HG02852 (cell line): ENCODE results near the gene SLCO6A1.

Source experiments
- ATAC-seq: cut with Tn5 transposase; IDR thresholded peaks from one replicate; pipeline ENCODE4 v1.9.1; 2021; ENCODE audit warnings: mild to moderate bottlenecking, moderate library complexity; ENCODE audit not compliant: unreplicated experiment

Gene SLCO6A1

DNA sequence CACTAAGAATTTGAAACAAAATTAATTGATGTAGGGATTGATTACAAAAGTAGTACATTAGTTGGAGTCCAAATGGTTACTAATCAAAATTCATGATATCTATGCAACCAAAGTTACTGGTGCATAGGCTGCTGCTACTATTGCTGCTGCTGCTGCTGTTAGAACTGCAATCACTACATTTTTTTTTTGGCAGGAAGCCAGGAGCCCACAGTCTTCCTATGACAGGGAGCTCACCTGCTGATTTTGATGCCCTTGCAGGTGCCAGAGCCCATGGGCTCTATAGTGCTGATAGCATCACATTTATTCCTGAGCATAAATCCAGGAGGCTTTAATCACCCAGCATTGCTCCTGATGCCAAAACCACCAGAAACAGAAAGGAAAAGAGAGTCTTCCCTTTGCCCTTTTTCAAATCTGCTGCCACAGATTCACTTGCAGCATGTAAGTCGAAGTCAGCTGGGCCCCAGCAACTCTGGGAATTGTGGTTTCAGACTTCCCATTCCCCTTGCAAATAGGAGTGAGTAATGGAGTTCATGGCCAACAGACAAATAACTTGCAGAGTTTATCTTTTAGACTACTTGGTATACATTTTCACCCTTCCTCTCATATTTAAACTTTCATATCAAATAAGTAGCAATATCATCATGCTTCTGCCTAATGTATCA is 17.6 kb downstream of the SLCO6A1 start:
- no peak for ATAC-seq

DNA sequence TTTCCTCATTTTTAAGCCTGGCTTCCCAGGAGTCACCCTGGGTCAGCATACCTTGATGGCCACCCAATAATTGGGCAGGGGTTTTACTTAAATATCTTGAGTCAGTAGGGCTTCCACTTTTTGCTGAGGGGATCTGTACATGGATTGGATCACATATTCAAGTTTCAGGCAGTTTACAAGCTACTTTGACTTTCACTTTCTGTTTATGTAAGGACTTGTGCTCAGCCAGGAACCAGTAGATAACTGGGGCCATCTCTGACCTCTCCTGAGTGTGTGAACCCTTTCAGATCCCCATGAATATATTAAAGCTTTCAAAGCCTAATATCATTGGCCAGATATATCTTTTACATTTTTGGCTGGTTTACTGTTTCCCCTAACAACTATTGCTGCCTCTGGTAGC is 45.1 kb downstream of the SLCO6A1 start:
- peak; percentile 95 for ATAC-seq

DNA sequence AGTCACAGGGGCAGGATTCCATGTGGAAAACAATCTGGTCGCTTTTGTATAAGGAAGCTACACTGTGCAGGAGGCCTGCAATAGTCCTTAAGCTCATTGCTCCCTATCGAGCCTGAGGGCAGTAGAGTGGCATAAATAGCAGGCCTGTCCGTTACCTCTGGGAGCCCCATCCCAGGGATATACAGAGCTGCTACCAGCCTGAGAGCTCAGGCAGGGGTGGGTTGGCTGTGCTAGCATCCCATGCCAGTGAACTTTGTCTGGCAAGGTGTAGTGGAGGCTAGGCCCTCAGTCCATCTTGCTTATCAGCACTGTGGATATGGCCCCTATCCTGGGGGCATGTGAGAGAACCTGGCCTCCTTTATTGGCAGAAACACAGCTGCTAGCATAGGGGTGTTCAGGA is 47.7 kb downstream of the SLCO6A1 start:
- no peak for ATAC-seq

DNA sequence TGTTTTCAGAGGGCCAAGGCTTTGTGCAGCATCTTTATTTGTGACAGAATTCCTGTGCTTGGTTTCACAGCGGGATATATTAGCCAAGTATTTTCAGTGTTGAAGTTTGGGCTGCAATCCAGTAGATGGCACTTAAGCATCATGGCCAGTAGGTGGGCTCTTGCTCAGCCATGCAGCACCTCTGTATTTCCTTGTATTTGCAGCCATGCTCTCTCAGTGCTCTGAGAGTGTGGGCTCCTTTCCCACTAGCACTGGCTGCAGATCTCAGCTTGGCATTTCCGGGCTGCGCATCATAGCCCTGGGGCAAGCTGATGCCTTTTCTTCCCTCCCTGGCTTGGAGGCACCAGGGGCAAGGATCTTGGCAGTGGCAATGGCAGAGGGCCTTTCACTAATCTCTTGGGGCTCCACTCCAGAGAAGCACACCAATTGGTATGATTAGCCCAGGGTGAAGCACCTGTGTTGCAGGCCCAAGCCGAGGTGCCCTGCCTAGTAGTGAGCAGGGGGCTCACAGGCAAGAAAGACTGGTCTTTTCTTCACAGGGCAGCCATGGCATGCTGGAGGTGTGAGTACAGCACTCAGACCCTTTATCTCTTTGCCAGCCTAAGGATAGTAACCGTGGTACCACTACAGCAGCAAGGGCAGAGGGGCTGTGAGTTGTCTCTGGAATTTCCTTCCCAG is 48.3 kb downstream of the SLCO6A1 start:
- no peak for ATAC-seq

DNA sequence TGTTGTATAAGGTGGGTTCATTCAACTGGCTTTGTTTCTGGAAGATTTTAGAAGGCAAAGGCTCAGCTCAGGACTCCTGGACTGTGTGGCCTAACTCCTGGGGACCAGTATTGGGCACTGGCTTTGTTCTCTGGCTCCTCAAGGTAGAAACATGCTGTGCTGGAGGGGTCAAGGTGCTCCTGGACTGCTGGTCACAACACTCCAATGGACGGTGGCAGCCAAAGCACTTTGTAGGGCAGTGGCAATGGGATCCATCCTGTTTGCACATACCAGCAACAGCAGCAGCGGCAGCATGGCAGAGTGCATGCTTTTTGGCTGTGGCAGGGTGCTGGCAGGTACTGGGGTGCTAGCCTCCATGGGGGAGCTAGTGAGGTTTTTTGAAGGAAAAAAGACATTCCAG is 65.3 kb downstream of the SLCO6A1 start:
- ATAC-seq = no peak

DNA sequence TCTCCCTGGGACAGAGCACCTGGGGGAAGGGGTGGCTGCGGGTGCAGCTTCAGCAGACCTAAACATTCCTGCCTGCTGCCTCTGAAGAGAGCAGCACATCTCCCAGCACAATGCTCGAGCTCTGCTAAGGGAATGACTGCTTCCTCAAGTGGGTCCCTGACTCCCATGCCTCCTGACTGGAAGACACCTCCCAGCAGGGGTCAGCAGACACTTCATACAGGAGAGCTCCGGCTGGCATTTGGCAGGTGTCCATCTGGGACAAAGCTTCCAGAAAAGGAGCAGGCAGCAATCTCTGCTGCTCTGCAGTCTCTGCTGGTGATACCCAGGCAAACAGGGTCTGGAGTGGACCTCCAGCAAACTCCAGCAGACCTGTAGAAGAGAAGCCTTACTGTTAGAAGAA is 77.2 kb downstream of the SLCO6A1 start:
- ATAC-seq = no peak

DNA sequence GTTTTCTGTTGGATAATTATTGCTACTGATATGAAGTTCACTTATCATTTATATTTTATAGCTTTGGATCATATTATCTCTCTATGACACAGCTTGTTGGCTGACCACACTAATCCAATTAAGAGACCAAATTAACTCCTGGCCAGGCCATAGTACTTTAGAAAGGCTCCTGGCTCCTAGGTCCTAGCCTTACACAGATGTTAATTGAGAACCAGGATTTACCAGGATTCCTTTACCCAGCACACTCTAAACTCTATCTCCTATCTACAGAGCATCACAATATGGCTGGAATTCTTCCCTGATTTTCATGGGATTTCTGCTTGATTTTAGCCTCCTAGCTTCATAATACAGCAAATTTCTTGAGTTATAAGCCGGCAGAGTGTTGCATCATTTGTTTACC is 80.3 kb downstream of the SLCO6A1 start:
- no peak for ATAC-seq

DNA sequence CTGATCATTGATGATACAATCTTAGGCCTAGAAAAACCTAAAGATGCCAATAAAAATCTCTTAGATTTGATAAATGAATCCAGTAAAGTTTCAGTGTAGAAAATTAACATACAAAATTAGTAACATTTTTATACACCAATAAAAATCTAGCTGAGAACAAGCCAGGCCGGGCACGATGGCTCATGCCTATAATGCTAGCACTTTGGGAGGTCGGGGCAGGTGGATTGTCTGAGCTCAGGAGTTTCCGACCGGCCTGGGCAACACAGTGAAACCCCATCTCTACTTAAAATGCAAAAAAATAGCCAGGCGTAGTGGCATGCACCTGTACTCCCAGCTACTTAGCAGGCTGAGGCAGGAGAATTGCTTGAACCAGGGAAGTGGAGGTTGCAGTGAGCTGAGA is 84.4 kb downstream of the SLCO6A1 start:
- ATAC-seq = no peak

DNA sequence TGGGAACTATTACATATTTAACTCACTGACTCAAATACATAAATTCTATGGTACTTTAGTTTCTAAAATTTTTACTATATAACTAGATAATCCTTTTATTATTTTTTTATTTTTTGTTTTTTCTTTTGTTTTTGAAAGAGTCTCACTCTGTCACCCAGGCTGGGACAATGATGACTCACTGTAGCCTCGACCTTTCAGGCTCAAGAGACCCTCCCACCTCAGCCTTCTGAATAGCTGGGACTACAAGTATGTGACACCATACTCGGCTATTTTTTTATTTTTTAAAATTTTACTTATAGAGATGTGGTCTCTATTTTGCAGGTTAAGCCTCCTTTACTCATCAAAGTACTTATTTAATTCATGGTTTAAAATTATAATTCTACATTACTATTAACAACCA is 110.6 kb downstream of the SLCO6A1 start:
- no peak for ATAC-seq

DNA sequence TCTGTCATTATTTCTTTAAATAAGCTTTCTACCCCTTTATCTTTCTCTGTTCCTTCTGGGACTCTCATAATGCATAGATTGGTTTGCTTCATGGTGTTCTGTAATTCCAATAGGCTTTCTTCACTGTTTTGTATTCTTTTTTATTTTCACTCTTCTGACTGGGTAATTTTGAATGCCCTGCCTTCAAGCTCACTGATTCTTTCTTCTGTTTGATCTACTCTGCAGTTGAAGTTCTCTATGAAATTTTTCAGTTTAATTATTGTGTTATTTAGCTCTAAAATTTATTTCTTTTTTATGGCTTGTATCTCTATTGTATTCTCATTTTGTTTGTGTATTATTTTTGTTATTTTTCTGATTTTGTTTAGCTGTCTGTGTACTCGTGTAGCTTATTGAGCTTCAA is 113.4 kb downstream of the SLCO6A1 start:
- no peak for ATAC-seq

DNA sequence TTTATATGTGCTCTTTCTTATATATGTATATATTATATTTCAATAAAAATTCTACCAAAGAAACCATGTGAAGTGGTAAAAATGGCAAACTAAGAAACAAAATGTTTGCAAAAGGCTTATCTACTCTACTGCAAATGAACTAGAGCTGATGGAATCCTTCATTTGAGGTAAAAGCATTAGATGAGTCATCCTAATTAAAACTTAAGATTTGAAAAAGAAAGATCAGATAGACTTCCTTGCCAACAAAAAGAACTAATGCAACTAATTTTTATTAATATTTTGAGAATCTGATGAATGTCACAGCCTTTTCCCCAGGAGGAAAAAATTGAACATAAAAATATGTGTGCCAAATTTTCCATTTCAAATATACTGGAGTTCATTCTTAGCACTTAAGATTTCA is 118.6 kb downstream of the SLCO6A1 start:
- no peak for ATAC-seq

DNA sequence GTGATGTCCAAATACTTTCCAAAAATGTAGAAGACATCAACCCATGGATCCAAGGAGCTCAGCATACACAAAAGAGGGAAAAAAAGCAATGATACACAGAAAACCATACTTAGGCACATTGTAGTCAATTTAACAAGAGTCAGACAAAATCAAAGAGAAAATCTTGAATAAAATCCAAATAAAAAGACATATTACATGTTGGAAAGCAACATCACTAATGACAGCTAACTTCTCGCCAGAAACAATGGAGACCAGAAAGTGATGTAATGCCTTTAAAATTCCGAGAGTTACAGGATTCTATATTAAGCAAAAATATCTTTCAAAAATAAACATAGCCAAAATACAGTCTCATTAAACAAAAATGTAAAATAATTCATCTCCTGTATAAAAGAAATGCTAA is 122.9 kb downstream of the SLCO6A1 start:
- no peak for ATAC-seq

DNA sequence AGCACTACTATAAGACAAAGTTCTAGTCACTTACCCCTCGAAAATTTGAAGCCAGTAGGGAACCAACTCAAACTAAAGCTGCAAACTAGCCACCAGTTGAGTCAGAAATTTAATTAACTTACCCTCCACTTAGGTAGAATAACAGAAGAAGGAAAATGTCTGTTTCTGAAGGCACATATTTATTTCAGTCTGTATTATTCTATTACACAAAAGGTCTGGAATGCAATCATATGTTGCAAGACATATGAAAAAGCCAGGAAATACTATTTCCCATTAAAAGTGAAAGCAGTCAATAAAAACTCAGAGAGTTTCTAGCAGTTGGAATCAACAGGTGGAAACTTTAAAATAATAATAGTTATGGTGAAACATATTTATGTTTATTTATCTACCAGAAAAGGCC is 123.5 kb downstream of the SLCO6A1 start:
- ATAC-seq = no peak

DNA sequence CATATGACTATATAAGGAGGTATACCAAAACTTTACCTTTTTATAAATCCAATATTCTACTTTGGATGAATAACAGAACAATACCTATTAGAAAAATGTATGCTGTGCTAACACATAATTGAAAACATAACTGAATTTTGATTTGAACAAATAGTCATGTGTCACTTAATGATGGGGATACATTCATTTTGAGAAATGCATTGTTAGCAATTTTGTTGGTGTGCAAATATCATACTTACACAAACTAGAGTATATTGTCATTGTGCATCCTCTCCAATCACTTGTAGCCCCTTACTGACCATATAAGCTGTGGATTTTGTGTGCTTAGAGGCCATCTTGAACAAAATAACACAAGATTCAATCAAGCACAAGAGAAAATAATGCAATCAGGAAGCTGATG is 130.4 kb downstream of the SLCO6A1 start:
- ATAC-seq = no peak

DNA sequence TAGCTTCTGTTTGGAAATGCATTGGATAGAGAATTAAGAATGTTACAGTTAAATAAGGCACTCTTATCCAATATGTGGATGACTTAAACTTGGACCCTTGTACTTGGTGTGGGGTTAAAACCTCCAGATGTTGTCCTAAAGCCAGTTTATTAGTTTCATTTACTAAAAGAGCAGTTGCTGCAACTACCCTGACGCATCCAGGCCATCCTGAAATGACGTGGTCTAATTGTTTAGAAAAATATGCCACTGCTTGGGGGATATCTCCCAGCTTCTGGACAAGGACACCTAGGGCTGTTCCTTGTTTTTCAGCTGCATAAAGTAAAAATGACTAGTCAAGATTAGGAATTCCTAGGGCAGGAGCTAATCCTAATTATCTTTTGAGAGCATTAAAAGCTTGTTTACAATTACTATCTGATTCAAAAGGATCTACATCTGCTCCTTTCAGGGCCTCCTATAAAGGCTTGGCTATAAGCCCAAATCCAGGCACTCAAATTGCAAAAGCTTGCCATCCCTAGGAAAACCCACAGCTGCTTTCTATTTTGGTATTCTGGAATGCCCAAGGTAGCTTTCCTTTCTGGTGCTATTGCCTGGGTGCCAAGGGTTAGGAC is 157.0 kb downstream of the SLCO6A1 start:
- ATAC-seq = no peak

DNA sequence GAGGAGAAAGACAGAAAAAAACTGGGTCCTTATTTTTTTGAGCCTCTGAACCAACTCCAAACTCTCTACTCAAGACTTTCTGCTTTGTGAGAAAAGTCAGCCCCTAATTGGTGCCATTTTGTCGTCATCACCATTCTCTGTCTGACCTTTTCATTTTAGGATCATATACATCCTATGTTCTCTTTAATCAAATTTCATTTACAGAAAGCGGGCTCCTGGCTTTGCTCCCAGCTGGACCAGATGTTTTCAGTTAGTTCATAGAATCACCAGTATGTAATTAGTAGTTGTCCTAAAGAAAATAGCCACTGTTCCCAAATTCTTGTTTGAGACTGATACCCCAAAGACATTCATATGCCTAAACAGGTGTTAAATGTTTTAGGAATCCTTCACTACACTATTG is 174.1 kb downstream of the SLCO6A1 start:
- ATAC-seq = no peak
